B cell (primary cell): ENCODE results near the gene HDHD2. TPM values are rescaled to one million over a fixed set of nuclear protein-coding genes. Genes with fewer than 3 reads are reported as not detected.

Experiments used
- ATAC-seq: fragments of 200-7000 bp; cut with Tn5 transposase; one replicate; pipeline ENCODE4 v1.10.0; 2021; ENCODE audit warnings: low read depth, mild to moderate bottlenecking, moderate number of reproducible peaks, moderate library complexity
- CTCF ChIA-PET: fragments of 350-600 bp; sonication (Branson Sonifier 250); formaldehyde crosslinking; loops from one replicate; lab custom pipeline; 2021; ENCODE audit warnings: antibody characterized with exemption, inconsistent platforms; lab: Charles Lee
- POLR2A ChIA-PET: fragments of 350-600 bp; sonication (Branson Sonifier 250); formaldehyde crosslinking; loops from one replicate; lab custom pipeline; 2021; ENCODE audit warnings: antibody characterized with exemption; lab: Charles Lee
- DNase-seq: peaks from one replicate; pipeline ENCODE4 v3.0.0; 2013
- H2AFZ ChIP-seq: 2 replicates; pipeline ENCODE4 v1.6.1; 2012; ENCODE audit warnings: mild to moderate bottlenecking, low read depth, low read length; ENCODE audit not compliant: insufficient read depth, poor library complexity, severe bottlenecking
- H3K27ac ChIP-seq, 2 donors: 1 replicate in 1 of 2; 2 replicates in 1 of 2; pipeline ENCODE4 v1.5.1; 2012 to 2013; ENCODE audit warnings: low read length in 2 of 2, mild to moderate bottlenecking in 2 of 2, moderate library complexity in 1 of 2
- H3K27me3 ChIP-seq, 4 experiments: fragments of 200-600 bp in 1 of 4; sonication (generic) in 1 of 4; replicated peaks in 1 of 4; 1 replicate in 2 of 4; 2 replicates in 2 of 4; pipeline versions ENCODE4 v1.6.1 to v1.7.0; 2013 to 2016; ENCODE audit warnings: low read length in 3 of 4, mild to moderate bottlenecking in 2 of 4, mixed read lengths in 1 of 4, moderate library complexity in 1 of 4; ENCODE audit not compliant: insufficient read depth in 4 of 4, control insufficient read depth in 3 of 4; ENCODE audit errors: control extremely low read depth in 1 of 4
- H3K36me3 ChIP-seq, 2 experiments: replicated peaks in 1 of 2; 1 replicate in 1 of 2; 2 replicates in 1 of 2; pipeline versions ENCODE4 v1.6.1 to v1.7.1; 2013; ENCODE audit warnings: low read length in 1 of 2; ENCODE audit not compliant: insufficient read depth in 2 of 2, control insufficient read depth in 1 of 2; ENCODE audit errors: control extremely low read depth in 1 of 2, extremely low read depth in 1 of 2
- H3K4me1 ChIP-seq, 2 donors: fragments of 200-600 bp in 1 of 2; sonication (generic) in 1 of 2; 1 replicate in 1 of 2; 2 replicates in 1 of 2; pipeline versions ENCODE4 v1.5.1 to v1.6.1; 2013 to 2017; ENCODE audit warnings: low read length in 2 of 2; ENCODE audit not compliant: control insufficient read depth in 2 of 2, insufficient read depth in 2 of 2
- H3K4me2 ChIP-seq: replicated peaks from 2 replicates; pipeline ENCODE3; 2012; ENCODE audit warnings: mild to moderate bottlenecking, low read depth, low read length; ENCODE audit not compliant: poor library complexity, severe bottlenecking
- H3K4me3 ChIP-seq, 5 experiments: fragments of 200-600 bp in 1 of 5; sonication (generic) in 1 of 5; 1 replicate in 3 of 5; 2 replicates in 2 of 5; pipeline versions ENCODE4 v1.5.1 to v1.7.0; 2011 to 2016; ENCODE audit warnings: low read length in 4 of 5, mild to moderate bottlenecking in 4 of 5, low read depth in 2 of 5, control low read depth in 1 of 5, moderate library complexity in 1 of 5; ENCODE audit not compliant: insufficient read depth in 1 of 5; ENCODE audit errors: control extremely low read depth in 1 of 5, extremely low read depth in 1 of 5
- H3K79me2 ChIP-seq: fragments of 200-600 bp; sonication (generic); one replicate; pipeline ENCODE4 v1.6.0; 2016; ENCODE audit warnings: low read length; ENCODE audit not compliant: control insufficient read depth, insufficient read depth
- H3K9ac ChIP-seq: fragments of 200-600 bp; sonication (generic); 2 replicates; pipeline ENCODE4 v1.6.1; 2017; ENCODE audit warnings: mild to moderate bottlenecking, low read length, moderate library complexity
- H3K9me3 ChIP-seq, 3 donors: one replicate each; pipeline versions ENCODE4 v1.6.1 to v1.7.1; 2013; ENCODE audit warnings: low read length in 2 of 3; ENCODE audit not compliant: control insufficient read depth in 2 of 3, insufficient read depth in 1 of 3; ENCODE audit errors: control extremely low read depth in 1 of 3
- H4K20me1 ChIP-seq: 2 replicates; pipeline ENCODE4 v1.6.0; 2012; ENCODE audit warnings: mild to moderate bottlenecking, low read length; ENCODE audit not compliant: insufficient read depth, control insufficient read depth, poor library complexity, severe bottlenecking
- H3K27ac Mint-ChIP-seq: one replicate; pipeline ENCODE4 v1.8.0; 2021; ENCODE audit warnings: mixed read lengths
- H3K27me3 Mint-ChIP-seq: one replicate; pipeline ENCODE4 v1.8.0; 2021; ENCODE audit warnings: mixed read lengths
- H3K4me1 Mint-ChIP-seq: one replicate; pipeline ENCODE4 v1.8.0; 2021; ENCODE audit warnings: mixed read lengths
- H3K4me3 Mint-ChIP-seq: one replicate; pipeline ENCODE4 v1.8.0; 2021; ENCODE audit warnings: mixed read lengths
- H3K9me3 Mint-ChIP-seq: one replicate; pipeline ENCODE4 v1.8.0; 2022; ENCODE audit warnings: mixed read lengths; ENCODE audit not compliant: insufficient read depth
- EZH2 ChIP-seq: IDR thresholded peaks from 2 replicates; pipeline ENCODE4 v1.6.1; 2012; ENCODE audit warnings: borderline replicate concordance, low read depth, mild to moderate bottlenecking, moderate library complexity, low read length; ENCODE audit not compliant: insufficient read depth, poor library complexity, severe bottlenecking
- WGBS: methylation state at CpG from one replicate; pipeline ENCODE4 v1.1.5; 2013; ENCODE audit warnings: missing lambda C conversion rate; ENCODE audit not compliant: insufficient coverage; 5-methylcytosine and 5-hydroxymethylcytosine counted together
- intact Hi-C: fragments of 100-400 bp; cut with micrococcal nuclease; formaldehyde crosslinking; loops from one replicate; pipeline ENCODE4 v1.10.0; 2022
- polyA plus RNA-seq: library from polyadenylated mRNA; depleted of rRNA; stranded (reverse); fragments of >200 nt; gene quantifications from 2 replicates; pipeline ENCODE4 v1.2.3, GENCODE V29; 2012
- total RNA-seq, 2 donors: library from RNA; stranded (reverse); fragments of 120-200 nt in 1 of 2; gene quantifications; 1 replicate in 1 of 2; 2 replicates in 1 of 2; pipeline versions ENCODE4 v1.2.3 to v1.2.4, GENCODE V29; 2013 to 2022
- TF ChIP-seq, protein P1 (sequence below): fragments of 200-600 bp; IDR thresholded peaks from one replicate; pipeline ENCODE4 v1.8.0; 2022; ENCODE audit warnings: antibody characterized with exemption, mild to moderate bottlenecking

The HDHD2 gene
- total and polyA plus RNA-seq, 2 donors (not counting 1 experiment from before 2014, with no cell fraction given) = 7.3 to 45.5 TPM

DNA sequence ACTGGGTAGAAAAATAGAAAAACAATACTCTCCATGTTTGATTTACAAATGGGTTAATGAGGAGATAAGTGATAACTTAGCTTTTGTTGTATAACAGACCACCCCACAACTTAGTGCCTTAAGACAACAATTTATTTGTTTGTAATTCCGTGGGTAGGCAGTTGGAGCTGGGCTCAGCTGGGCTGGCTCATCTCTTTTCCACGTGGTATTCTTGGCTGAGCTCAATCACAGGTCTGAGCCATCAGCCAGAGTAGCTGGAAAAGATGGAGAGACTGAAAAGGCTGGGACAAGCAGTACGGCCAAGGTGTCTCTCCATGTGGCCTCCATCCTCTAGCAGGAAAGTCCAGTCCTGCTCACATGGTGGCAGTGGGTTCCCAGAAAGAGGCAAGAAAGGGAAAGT is 82.7 kb downstream of the HDHD2 start:
- TF ChIP-seq EZH2 = no peak
- TF ChIP-seq, protein P1, sequence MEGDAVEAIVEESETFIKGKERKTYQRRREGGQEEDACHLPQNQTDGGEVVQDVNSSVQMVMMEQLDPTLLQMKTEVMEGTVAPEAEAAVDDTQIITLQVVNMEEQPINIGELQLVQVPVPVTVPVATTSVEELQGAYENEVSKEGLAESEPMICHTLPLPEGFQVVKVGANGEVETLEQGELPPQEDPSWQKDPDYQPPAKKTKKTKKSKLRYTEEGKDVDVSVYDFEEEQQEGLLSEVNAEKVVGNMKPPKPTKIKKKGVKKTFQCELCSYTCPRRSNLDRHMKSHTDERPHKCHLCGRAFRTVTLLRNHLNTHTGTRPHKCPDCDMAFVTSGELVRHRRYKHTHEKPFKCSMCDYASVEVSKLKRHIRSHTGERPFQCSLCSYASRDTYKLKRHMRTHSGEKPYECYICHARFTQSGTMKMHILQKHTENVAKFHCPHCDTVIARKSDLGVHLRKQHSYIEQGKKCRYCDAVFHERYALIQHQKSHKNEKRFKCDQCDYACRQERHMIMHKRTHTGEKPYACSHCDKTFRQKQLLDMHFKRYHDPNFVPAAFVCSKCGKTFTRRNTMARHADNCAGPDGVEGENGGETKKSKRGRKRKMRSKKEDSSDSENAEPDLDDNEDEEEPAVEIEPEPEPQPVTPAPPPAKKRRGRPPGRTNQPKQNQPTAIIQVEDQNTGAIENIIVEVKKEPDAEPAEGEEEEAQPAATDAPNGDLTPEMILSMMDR = no peak
- Mint-ChIP-seq H3K4me1 (no peaks in the 10 kb centered on the region), H3K4me3 (no peak overlapping the region), H3K27ac (no peak overlapping the region), H3K9me3 (no peaks in the 10 kb centered on the region), H3K27me3 (no peaks in the 10 kb centered on the region)
- DNase-seq = no peak
- Histone ChIP-seq H3K9me3 (no peaks in the 10 kb centered on the region), H3K4me2 (no peak overlapping the region), H2AFZ (no peak overlapping the region), H3K9ac (no peak overlapping the region), H3K27me3 (no peaks in the 10 kb centered on the region), H3K4me1 (no peaks in the 10 kb centered on the region), H4K20me1 (no peaks in the 10 kb centered on the region), H3K36me3 (no peaks in the 10 kb centered on the region), H3K27ac (no peak overlapping the region), H3K79me2 (no peaks in the 10 kb centered on the region), H3K4me3 (no peak overlapping the region)
- ChIA-PET CTCF (no interaction called here), POLR2A (no interaction called here)
- 50% methylated on average over 2 of the region's 3 CpGs for WGBS
- intact Hi-C loops = no loop called here
- ATAC-seq = no peak

DNA sequence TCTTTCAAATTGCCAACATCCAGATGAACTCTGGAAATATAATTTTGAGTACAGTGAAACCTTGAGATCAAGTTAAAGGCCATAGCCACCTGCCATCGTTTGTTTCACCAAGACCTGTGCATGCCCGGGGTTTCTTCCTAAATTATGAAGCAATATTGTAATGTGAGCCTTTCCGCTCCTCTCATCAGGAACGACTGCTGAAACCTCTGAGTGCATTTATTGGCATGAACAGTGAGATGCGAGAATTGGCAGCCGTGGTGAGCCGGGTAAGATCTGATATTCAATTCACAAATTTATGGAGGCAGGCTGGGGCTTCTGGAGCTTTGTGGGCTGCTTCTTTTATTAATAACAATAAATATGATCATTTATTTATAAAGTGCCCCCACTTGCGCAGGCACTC is 87.2 kb downstream of the HDHD2 start:
- no peaks in the 10 kb centered on the region for H3K9me3 ChIP-seq
- CTCF ChIA-PET = no interaction called here
- TF ChIP-seq, protein P1 = no peak
- no peak for TF ChIP-seq EZH2
- no peak for DNase-seq
- no peak for ATAC-seq
- no peaks in the 10 kb centered on the region for H3K4me1 Mint-ChIP-seq
- H3K9ac ChIP-seq = no peak overlapping the region
- WGBS = 100% methylated on average over 3 of the region's 8 CpGs
- no peak overlapping the region for H3K27ac Mint-ChIP-seq
- no peaks in the 10 kb centered on the region for H3K9me3 Mint-ChIP-seq
- H3K79me2 ChIP-seq = no peaks in the 10 kb centered on the region
- H2AFZ ChIP-seq = no peak overlapping the region
- no peaks in the 10 kb centered on the region for H4K20me1 ChIP-seq
- no peak overlapping the region for H3K4me3 Mint-ChIP-seq
- H3K4me3 ChIP-seq = no peak overlapping the region
- no peaks in the 10 kb centered on the region for H3K4me1 ChIP-seq
- no peak overlapping the region for H3K4me2 ChIP-seq
- H3K27me3 ChIP-seq = no peaks in the 10 kb centered on the region
- intact Hi-C loops = no loop called here
- POLR2A ChIA-PET = no interaction called here
- H3K27me3 Mint-ChIP-seq = no peaks in the 10 kb centered on the region
- no peak overlapping the region for H3K27ac ChIP-seq
- H3K36me3 ChIP-seq = no peaks in the 10 kb centered on the region
